Transverse colon (tissue), 3 donors: ENCODE data around the gene CNKSR3.

Experiments
- EP300 ChIP-seq: sonication (generic); formaldehyde crosslinking; IDR thresholded peaks from one replicate; pipeline ENCODE4 v1.6.1; 2017; ENCODE audit warnings: antibody characterized with exemption, low read depth
- POLR2A ChIP-seq: fragments of 450-650 bp; IDR thresholded peaks from one replicate; pipeline ENCODE4 v1.6.1; 2016; ENCODE audit warnings: antibody characterized with exemption, mild to moderate bottlenecking, moderate library complexity
- TF ChIP-seq, protein P1 (sequence below), 5 experiments: fragments of 200-600 bp in 3 of 5; fragments of 450-650 bp in 2 of 5; sonication (generic) in 3 of 5; IDR thresholded peaks; 1 replicate in 2 of 5; 2 replicates in 3 of 5; pipeline ENCODE4 v1.5.1; 2016 to 2017; ENCODE audit warnings: antibody characterized with exemption in 5 of 5, inconsistent platforms in 3 of 5, mild to moderate bottlenecking in 2 of 5, moderate library complexity in 1 of 5

DNA sequence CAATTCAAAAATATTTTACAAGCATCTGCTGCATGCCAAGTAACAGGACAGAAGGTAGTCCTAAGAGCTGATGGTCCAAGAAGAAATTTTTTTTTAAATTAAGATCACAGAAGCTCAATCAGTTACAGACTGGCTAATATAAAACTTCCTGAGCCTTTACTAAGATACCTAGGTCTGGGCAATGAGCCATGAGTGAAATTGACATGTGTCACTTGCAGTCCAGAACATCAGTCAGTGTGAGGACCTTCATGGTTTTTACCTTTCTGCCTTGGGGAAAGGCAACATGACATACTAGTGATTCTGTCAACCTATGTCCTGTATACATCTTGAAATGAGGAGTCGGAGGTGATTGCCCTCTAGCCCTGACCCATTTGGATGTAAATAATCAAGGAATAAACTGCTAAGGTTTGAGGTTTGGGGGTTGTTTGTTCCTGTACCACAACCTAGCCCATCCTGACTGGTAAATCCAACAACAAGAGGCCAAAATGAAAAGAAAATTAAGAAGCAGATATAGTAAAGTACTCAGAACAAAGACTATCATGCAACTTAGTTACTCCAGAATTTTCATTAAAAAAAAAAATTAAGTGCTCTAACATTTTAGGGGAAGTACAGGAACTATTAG lies 70.0 kb downstream of the CNKSR3 start:
- no peak for TF ChIP-seq POLR2A
- TF ChIP-seq, protein P1, sequence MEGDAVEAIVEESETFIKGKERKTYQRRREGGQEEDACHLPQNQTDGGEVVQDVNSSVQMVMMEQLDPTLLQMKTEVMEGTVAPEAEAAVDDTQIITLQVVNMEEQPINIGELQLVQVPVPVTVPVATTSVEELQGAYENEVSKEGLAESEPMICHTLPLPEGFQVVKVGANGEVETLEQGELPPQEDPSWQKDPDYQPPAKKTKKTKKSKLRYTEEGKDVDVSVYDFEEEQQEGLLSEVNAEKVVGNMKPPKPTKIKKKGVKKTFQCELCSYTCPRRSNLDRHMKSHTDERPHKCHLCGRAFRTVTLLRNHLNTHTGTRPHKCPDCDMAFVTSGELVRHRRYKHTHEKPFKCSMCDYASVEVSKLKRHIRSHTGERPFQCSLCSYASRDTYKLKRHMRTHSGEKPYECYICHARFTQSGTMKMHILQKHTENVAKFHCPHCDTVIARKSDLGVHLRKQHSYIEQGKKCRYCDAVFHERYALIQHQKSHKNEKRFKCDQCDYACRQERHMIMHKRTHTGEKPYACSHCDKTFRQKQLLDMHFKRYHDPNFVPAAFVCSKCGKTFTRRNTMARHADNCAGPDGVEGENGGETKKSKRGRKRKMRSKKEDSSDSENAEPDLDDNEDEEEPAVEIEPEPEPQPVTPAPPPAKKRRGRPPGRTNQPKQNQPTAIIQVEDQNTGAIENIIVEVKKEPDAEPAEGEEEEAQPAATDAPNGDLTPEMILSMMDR (IDR thresholded peaks at IDR 0.05): no peak
- TF ChIP-seq EP300: no peak
